Measurements from ENCODE around the gene RIMS4.

DNA sequence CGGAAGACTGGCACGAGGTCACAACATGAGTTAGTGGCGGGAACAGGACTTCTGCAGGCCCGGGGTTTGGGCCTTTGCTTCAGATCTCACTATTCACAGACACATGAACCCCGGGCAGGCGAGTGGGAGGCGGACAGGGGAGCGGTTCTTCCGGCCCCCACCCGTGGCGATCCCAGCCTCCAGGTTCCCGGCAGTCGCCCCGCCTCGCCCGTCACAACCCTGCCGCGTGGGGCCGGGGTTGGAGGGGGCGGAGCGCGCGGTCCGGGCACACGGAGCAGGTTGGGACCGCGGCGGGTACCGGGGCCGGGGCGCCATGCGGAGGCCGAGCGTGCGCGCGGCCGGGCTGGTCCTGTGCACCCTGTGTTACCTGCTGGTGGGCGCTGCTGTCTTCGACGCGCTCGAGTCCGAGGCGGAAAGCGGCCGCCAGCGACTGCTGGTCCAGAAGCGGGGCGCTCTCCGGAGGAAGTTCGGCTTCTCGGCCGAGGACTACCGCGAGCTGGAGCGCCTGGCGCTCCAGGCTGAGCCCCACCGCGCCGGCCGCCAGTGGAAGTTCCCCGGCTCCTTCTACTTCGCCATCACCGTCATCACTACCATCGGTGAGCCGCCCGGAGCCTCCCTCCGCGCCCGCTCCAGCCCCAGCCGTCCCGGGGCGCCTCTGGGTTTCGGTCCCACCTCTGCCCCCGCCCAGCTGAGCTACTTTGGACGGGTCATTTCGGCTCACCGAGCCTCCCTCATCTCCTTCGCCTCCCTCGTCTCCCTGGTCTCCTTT is 64.6 kb downstream of the RIMS4 start, which contains the start of gene KCNK15:
- no peak for TF ChIP-seq CTCF (conservative IDR thresholded peaks at IDR 0.05; ENCODE audit: low read length)
- TF ChIP-seq EZH2phosphoT487 (IDR thresholded peaks at IDR 0.05; ENCODE audit: borderline replicate concordance), result no peak
